SJCRH30 (cell line): Measurements from ENCODE around the gene KCTD7. TPM values are rescaled to one million over a fixed set of nuclear protein-coding genes. Genes with fewer than 3 reads are reported as not detected.
"Not testable (repeated sequence)": the region's sequence is repeated elsewhere in the genome, so short reads cannot be mapped to it uniquely, and the experiment has no call there.

Source experiments
- DNase-seq, 2 experiments: peaks; one replicate each; pipeline ENCODE4 v3.0.0-alpha.2; 2015 to 2020
- H3K27ac ChIP-seq: fragments of 250-450 bp; sonication (Bioruptor Pico); 2 replicates; pipeline ENCODE4 v1.5.1; 2020; ENCODE audit warnings: mild to moderate bottlenecking, moderate library complexity
- H3K27me3 ChIP-seq: fragments of 250-450 bp; sonication (Bioruptor Pico); 2 replicates; pipeline ENCODE4 v1.5.1; 2020; ENCODE audit warnings: mild to moderate bottlenecking, moderate library complexity
- H3K36me3 ChIP-seq: fragments of 250-450 bp; sonication (Bioruptor Pico); 2 replicates; pipeline ENCODE4 v1.5.1; 2020; ENCODE audit warnings: mild to moderate bottlenecking, moderate library complexity
- H3K4me1 ChIP-seq: fragments of 250-450 bp; sonication (Bioruptor Pico); 2 replicates; pipeline ENCODE4 v1.5.1; 2020; ENCODE audit warnings: mild to moderate bottlenecking, moderate library complexity
- H3K4me3 ChIP-seq: fragments of 250-450 bp; sonication (Bioruptor Pico); 2 replicates; pipeline ENCODE4 v1.5.1; 2020; ENCODE audit warnings: mild to moderate bottlenecking, moderate library complexity
- H3K9me3 ChIP-seq: fragments of 250-450 bp; sonication (Bioruptor Pico); replicated peaks from 2 replicates; pipeline ENCODE4 v1.5.1; 2020; ENCODE audit warnings: mild to moderate bottlenecking, moderate library complexity
- total RNA-seq: library from RNA; depleted of rRNA; stranded (reverse); fragments of >200 nt; shearing (Covaris generic); gene quantifications from 2 replicates; pipeline ENCODE4 v1.2.3, GENCODE V29; 2014

Gene KCTD7
- total RNA-seq, 1 experiment from 2014 or later: 12.1 TPM

DNA sequence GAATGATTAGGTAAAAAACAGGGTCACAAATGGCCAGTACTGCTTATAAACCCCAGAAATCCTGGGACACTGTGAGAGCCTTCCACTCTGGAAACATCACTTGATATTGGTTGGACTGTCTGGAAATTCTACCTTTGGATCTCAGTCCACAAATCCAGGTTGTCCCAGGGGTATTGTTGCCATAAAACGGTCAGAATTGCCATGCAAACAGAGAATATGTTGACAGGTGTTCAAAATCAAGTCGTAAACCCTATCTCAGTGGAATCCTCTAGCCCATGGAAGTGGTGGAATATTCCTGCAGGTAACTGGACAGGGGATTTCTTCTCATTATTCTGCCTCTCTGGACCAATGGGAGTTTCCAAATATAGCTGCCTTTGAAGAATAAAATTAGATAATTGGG lies 31.2 kb upstream of the KCTD7 start:
- Histone ChIP-seq H3K36me3 (no peaks in the 10 kb centered on the region), H3K27me3 (no peaks in the 10 kb centered on the region), H3K27ac (no peak overlapping the region), H3K9me3 (no peaks in the 10 kb centered on the region; the same call in 1 of the 2 replicates), H3K4me3 (no peak overlapping the region), H3K4me1 (peaks cover 5% of the 10 kb centered on the region; the same call in 1 of the 2 replicates)
- DNase-seq: no peak

DNA sequence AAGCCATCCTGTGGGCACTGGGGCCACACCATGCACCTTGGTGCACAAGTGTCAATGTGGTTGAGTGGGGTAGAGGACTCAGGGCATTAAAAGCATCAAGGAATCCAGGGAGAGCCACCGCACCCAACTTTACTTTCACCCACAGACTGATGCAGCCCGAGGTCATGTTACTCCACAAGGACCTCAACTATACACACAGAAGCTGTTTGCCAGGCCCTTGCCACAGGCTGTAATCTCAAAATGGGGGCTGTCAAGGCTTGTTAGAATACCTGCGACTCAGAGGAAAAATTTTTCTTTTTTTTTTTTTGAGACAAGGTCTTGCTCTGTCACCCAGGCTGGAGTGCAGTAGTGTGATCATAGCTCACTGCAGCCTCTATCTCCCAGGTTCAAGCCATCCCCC lies 26.5 kb upstream of the KCTD7 start:
- no peaks in the 10 kb centered on the region for H3K36me3 ChIP-seq
- no peaks in the 10 kb centered on the region for H3K4me1 ChIP-seq
- DNase-seq: no peak

DNA sequence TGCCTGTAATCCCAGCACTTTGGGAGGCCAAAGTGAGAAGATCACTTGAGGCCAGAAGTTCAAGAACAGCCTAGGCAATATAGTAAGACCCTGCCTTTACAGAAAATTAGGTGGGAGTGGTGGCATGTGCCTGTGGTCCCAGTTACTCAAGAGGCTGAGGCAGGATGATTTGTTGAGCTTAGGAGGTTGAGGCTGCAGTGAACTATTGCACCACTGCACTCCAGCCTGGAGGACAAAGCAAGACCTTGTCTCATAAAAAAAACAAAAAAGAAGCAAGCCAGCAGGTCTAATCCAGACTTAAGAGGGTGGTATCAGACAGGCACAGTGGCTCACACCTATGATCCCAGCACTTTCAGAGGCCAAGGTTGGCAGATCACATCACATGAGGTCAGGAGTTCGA lies 24.5 kb upstream of the KCTD7 start:
- Histone ChIP-seq H3K4me1 (no peaks in the 10 kb centered on the region), H3K9me3 (no peaks in the 10 kb centered on the region), H3K27ac (no peak overlapping the region), H3K4me3 (no peak overlapping the region), H3K27me3 (no peaks in the 10 kb centered on the region; the same call in 1 of the 2 replicates), H3K36me3 (no peaks in the 10 kb centered on the region)
- no peak for DNase-seq

More for the DNA sequence above, 26.5 kb upstream of the KCTD7 start:
- Histone ChIP-seq H3K27ac (no peak overlapping the region), H3K27me3 (no peaks in the 10 kb centered on the region; the same call in 1 of the 2 replicates), H3K4me3 (no peak overlapping the region), H3K9me3 (no peaks in the 10 kb centered on the region)

DNA sequence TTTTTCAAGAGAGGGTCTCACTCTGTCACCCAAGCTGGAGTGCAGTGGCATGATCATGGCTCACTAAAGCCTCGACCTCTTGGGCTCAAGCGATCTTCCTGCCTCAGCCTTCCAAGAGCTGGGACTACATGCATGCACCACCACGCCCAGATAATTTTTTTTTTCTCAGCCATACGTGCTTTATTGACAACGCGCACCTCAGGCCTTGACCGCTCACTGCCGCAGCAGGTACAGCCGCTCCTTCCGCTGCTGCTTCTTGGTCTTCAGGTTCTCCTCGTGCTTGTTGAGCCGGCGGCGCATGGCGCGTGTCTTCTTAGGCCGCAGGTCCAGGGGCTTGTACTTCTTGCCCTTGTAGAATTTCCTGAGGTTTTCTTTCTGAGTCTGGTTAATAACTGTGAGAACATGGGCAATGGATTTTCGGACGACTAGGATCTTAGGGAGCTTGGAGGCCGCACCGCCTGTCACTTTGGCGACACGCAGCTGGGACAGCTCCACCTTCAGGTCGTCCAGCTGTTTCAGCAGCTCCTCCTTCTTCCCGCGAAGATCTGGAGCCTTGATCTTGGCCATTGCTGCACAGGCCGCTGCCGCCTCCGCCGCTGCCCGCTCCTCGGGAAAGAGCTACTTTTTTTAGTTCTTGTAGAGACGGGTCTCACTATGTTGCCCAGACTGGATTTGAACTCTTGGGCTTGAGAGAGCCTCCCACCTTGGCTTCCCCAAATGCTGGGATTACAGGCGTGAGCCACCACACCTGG lies 22.0 kb upstream of the KCTD7 start:
- H3K4me3 ChIP-seq, H3K4me1 ChIP-seq, H3K9me3 ChIP-seq, H3K36me3 ChIP-seq, DNase-seq, H3K27ac ChIP-seq, H3K27me3 ChIP-seq: not testable (repeated sequence)

DNA sequence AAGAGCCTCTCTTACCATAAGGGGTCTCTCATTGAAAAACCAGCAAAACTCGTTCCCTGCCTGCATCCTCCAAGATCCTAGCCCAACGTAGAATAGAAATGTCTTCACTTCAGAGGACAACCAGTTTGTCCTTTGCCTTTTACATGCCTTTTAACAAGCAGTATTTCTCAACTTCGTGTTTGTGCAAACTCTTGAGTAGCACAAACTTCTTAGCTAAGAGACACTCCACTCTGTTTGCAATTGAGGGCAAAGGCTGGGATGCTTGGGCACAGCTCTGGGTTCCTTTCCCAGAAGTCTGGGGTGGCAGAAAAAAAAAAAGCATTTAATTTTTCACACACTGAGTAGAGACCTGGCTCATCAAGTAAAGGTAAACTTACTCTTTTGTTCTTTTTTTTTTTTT lies 19.5 kb upstream of the KCTD7 start:
- Histone ChIP-seq H3K27ac (no peak overlapping the region), H3K9me3 (no peaks in the 10 kb centered on the region), H3K36me3 (no peaks in the 10 kb centered on the region), H3K4me3 (no peak overlapping the region), H3K4me1 (no peaks in the 10 kb centered on the region), H3K27me3 (no peaks in the 10 kb centered on the region)
- DNase-seq: no peak

DNA sequence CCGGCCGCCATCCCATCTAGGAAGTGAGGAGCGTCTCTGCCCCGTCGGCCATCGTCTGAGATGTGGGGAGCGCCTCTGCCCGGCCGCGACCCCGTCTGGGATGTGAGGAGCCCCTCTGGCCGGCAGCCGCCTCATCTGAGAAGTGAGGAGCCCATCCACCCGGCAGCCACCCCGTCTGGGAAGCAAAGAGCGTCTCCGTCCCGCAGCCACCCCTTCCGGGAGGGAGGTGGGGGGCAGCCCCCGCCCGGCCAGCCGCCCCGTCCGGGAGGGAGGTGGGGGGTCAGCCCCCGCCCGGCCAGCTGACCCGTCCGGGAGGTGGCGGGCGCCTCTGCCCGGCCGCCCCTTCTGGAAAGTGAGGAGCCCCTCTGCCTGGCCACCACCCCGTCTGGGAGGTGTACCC lies 14.1 kb upstream of the KCTD7 start:
- not testable (repeated sequence) for H3K4me1 ChIP-seq, H3K27ac ChIP-seq, H3K27me3 ChIP-seq, H3K9me3 ChIP-seq, DNase-seq, H3K4me3 ChIP-seq, H3K36me3 ChIP-seq

DNA sequence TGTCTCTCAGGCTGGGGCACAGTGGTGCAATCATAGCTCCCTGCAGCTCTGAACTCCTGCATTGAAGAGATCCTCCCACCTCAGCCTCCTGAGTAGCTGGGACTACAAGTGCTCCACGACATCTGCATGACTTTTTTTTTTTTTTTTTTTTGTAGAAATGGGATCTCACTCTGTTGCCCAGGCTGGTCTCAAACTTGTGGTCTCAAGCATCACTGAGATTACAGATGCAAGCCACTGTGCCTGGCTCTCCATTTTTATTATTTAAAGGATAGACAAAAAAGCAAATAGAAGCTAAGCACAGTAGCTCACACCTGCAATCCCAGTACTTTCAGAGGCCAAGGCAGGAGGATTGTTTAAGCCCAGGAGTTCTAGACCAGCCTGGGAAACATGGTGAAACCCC lies 13.0 kb upstream of the KCTD7 start:
- no peaks in the 10 kb centered on the region for H3K36me3 ChIP-seq
- no peak for DNase-seq
- H3K4me3 ChIP-seq: no peak overlapping the region
- H3K27ac ChIP-seq: no peak overlapping the region
- peaks cover 8% of the 10 kb centered on the region for H3K4me1 ChIP-seq
- H3K27me3 ChIP-seq: no peaks in the 10 kb centered on the region
- H3K9me3 ChIP-seq: no peaks in the 10 kb centered on the region

DNA sequence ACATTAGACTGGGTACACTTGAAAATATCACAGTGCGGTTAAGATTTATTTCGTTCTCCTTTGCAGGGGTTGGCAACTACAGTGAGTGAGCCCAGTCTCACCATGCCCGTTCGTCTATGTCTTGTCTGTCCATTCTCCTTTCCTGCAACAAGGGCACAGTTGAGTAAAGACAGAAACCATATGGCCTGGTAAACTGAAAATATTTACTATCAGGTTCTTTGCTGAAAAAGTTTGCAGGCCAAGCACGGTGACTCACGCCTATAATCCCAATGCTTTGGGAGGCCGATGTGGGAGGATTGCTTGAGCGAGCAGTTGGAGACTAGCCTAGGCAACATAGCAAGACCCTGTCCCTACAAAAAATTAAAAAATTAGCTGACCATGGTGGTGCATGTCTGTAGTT lies 11.4 kb upstream of the KCTD7 start:
- Histone ChIP-seq H3K4me3 (no peak overlapping the region), H3K36me3 (no peaks in the 10 kb centered on the region), H3K9me3 (no peaks in the 10 kb centered on the region), H3K27ac (no peak overlapping the region), H3K4me1 (peaks cover 8% of the 10 kb centered on the region), H3K27me3 (no peaks in the 10 kb centered on the region)
- DNase-seq: no peak

DNA sequence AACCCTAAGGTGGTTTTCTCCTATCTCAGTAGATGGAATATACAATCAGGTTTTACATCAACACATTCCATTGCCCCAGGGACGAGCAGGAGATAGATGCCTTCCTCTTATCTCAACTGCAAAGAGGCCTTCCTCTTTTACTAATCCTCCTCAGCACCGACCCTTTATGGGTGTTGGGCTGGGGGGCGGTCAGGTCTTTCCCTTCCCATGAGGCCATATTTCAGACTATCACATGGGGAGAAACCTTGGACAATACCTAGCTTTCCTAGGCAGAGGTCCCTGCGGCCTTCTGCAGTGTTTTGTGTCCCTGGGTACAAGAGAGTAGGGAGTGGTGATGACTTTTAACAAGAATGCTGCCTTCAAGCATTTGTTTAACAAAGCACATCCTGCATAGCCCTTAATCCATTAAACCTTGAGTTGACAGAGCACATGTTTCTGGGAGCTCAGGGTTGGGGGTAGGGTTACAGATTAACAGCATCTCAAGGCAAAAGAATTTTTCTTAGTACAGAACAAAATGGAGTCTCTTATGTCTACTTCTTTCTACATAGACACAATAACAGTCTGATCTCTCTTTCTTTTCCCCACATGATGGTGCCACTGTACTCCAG lies 9.2 kb upstream of the KCTD7 start:
- H3K4me3 ChIP-seq, H3K27ac ChIP-seq, H3K4me1 ChIP-seq, H3K27me3 ChIP-seq, H3K9me3 ChIP-seq, H3K36me3 ChIP-seq: not testable (repeated sequence)
- peak; percentile 44 to 58 for DNase-seq

DNA sequence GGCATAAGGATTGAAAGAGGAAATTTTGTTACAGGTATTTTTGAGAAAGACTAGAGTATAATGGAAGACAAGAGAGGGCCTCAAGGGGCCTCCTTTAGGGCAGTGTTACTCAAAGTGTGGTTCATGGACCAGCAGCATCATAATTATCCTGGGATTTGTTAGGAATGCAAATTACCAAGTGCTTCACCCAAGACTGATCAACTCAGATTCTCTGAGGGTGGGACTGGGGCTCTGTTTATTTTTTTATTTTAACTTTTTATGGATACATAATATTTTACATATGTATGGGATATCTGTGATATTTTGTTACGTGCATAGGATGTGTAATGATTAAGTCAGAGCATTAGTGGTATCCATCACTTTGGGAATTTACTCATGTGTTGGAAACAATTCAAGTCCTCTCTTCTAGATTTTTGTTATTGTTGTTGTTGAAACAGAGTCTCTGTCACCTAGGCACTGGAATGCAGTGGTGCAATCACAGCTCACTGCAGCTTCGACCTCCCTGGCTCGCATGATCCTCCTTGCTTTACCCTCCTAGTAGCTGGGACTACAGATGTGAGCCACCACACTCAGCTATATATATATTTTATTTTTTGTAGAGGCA lies 2.2 kb upstream of the KCTD7 start:
- Histone ChIP-seq H3K27me3 (no peaks in the 10 kb centered on the region), H3K9me3 (no peaks in the 10 kb centered on the region), H3K36me3 (no peaks in the 10 kb centered on the region), H3K27ac (no peak overlapping the region), H3K4me1 (no peaks in the 10 kb centered on the region), H3K4me3 (no peak overlapping the region)
- no peak for DNase-seq

DNA sequence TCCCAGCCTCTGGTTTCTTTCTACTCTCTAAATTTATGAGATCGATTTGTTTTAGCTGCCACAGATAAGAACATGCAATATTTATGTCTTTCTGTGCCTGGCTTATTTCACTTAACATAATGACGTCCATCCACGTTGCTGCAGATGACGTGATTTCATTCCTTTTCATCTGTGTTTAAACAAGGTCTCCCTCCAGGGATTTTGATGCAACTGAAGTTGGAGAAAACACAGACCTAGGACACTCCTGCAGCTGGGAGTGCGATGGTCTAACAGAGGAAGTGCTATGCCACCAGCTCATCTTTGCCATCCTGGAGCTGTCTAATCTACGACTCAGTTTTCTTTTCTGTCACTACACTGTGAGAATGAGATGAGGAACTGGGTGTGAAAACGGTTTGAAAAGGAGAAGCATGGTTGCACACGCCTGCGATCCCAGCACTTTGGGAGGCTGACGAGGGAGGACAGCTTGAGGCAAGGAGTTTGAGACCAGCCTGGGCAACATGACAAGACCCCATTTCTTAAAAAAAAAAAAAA lies 1.5 kb upstream of the KCTD7 start:
- Histone ChIP-seq H3K4me3 (no peak overlapping the region), H3K36me3 (no peaks in the 10 kb centered on the region), H3K9me3 (no peaks in the 10 kb centered on the region), H3K4me1 (no peaks in the 10 kb centered on the region), H3K27me3 (no peaks in the 10 kb centered on the region), H3K27ac (no peak overlapping the region)
- DNase-seq: no peak

DNA sequence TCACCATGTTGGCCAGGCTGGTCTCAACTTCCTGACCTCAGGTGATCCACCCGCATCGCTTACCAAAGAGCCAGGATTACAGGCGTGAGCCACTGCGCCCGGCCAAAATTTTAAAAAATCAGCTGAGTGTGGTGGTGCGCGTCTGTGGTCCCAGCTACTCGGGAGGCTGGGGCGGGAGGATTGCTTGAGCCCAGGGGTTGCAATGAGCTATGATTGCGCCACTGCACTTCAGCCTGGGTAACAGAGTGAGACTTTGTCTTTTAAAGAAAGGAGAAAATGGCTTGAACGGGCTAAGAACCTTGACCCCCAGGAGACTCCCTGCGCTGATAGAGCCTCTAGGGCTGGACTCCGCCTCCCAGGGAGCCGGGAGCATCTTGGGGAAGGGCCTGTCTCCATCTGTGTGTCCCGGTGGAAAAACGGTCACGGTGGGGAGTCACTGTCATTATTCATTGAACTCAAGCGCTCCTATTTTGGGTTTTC lies 760 bp upstream of the KCTD7 start:
- DNase-seq: no peak
- H3K27me3 ChIP-seq: no peaks in the 10 kb centered on the region
- H3K4me3 ChIP-seq: peak overlapping the region; percentile 84
- H3K4me1 ChIP-seq: no peaks in the 10 kb centered on the region
- peak overlapping the region; percentile 64 for H3K27ac ChIP-seq
- H3K36me3 ChIP-seq: no peaks in the 10 kb centered on the region
- no peaks in the 10 kb centered on the region for H3K9me3 ChIP-seq

DNA sequence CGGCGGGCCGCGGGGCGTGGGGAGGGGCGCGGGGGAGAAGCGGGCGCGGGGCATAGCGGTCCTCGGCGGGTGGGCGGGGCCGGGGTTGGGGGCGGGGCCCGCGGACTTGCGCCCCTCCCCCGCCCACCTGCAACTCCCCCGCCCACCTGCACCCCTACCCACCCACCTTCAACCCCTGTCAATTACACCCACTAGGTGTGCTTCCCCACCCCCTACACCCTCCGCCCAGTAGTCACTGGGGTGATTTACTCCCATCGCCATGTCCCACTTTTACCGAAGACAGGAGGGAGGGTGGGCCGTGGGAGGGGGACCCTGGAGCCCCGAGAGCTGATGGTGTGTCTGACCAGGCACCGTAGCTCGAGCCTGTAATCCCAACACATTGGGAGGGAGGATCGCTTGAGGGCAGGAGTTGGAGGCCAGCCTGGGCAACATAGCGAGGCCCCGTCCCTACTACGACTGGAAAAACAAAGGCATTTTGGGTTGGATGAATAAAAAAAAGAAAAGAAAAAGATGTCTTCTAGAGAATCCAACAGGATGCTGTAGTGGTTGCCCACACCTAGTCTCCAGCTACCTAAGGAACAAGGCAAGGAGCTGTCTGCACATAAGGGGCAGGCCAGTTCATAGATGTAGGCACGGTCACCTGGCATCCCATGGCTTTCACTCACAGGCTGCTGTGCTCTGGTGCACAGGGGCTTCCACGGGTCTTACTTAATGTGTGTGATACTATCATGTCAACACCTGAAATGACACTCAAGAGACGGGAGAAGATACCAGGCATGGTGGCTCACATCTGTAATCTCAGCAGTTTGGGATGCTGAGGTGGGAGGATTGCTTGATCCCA lies 761 bp downstream of the KCTD7 start:
- Histone ChIP-seq H3K27ac (peak overlapping the region; percentile 55; the same call in 1 of the 2 replicates), H3K4me1 (no peaks in the 10 kb centered on the region), H3K9me3 (no peaks in the 10 kb centered on the region), H3K4me3 (peak overlapping the region; percentile 84), H3K36me3 (no peaks in the 10 kb centered on the region), H3K27me3 (no peaks in the 10 kb centered on the region)
- DNase-seq: peak; percentile 10 to 16

DNA sequence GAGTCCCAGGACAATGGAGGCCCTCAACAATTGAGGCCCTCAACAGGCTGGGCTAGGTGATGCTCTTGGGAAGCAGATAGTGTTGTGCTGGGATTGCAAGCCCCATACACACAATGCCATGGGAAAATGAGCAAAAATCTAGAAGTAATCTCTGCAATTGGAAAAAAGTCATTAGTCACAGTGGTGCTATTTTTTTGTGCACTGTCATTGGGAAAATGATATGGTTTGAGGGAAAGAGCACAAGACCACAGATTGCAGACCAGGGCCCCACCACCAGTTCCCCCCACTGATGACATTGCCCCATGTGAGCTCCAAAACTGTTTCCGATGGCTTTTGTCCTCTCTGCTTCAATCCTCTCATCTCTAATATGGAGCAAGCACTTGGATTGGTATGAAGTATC lies 1.9 kb downstream of the KCTD7 start:
- H3K36me3 ChIP-seq: no peaks in the 10 kb centered on the region
- no peak overlapping the region for H3K4me3 ChIP-seq
- no peaks in the 10 kb centered on the region for H3K27me3 ChIP-seq
- no peak overlapping the region for H3K27ac ChIP-seq
- H3K4me1 ChIP-seq: no peaks in the 10 kb centered on the region
- H3K9me3 ChIP-seq: no peaks in the 10 kb centered on the region
- no peak for DNase-seq
